Thoracic aorta (tissue), 2 donors: ENCODE data around the gene EIF4G3. TPM values are rescaled to one million over a fixed set of nuclear protein-coding genes. Genes with fewer than 3 reads are reported as not detected.

Source experiments
- ATAC-seq: fragments of 150-250 bp; one replicate; pipeline ENCODE4 v1.8.0; 2017; ENCODE audit warnings: low read depth; ENCODE audit not compliant: insufficient number of reproducible peaks, low FRiP score
- DNase-seq: peaks from one replicate; pipeline ENCODE4 v3.0.0-alpha.2; 2020; ENCODE audit warnings: low spot score
- H3K27ac ChIP-seq, 2 donors: fragments of 200-600 bp; sonication (generic); 1 replicate in 1 of 2; 2 replicates in 1 of 2; pipeline ENCODE4 v1.5.1; 2016; ENCODE audit warnings: mild to moderate bottlenecking in 2 of 2, moderate library complexity in 2 of 2
- H3K27me3 ChIP-seq: fragments of 200-600 bp; sonication (generic); replicated peaks from 2 replicates; pipeline ENCODE4 v1.6.0; 2016; ENCODE audit warnings: mild to moderate bottlenecking; ENCODE audit not compliant: insufficient read depth
- H3K36me3 ChIP-seq: fragments of 200-600 bp; sonication (generic); one replicate; pipeline ENCODE4 v1.5.1; 2016
- H3K4me1 ChIP-seq, 2 donors: fragments of 200-600 bp; sonication (generic); 1 replicate in 1 of 2; 2 replicates in 1 of 2; pipeline versions ENCODE4 v1.5.1 to v1.6.0; 2016; ENCODE audit warnings: low read depth in 2 of 2, mild to moderate bottlenecking in 1 of 2; ENCODE audit not compliant: control insufficient read depth in 1 of 2
- H3K4me3 ChIP-seq: fragments of 200-600 bp; sonication (generic); 2 replicates; pipeline ENCODE4 v1.5.1; 2016; ENCODE audit warnings: mild to moderate bottlenecking
- H3K9me3 ChIP-seq: fragments of 200-600 bp; sonication (generic); 2 replicates; pipeline ENCODE4 v1.5.1; 2016
- total RNA-seq, 2 donors: library from RNA; depleted of rRNA; stranded (reverse); fragments of >200 nt; gene quantifications; one replicate each; pipeline versions ENCODE4 v1.1.0 to v1.2.3, GENCODE V29; 2016
- TF ChIP-seq, protein P1 (sequence below): fragments of 200-600 bp; sonication (generic); IDR thresholded peaks from one replicate; pipeline ENCODE4 v1.5.1; 2019; ENCODE audit warnings: antibody characterized with exemption

Gene EIF4G3
- total RNA-seq, 2 donors from 2014 or later, result 43.1 to 54.0 TPM

DNA sequence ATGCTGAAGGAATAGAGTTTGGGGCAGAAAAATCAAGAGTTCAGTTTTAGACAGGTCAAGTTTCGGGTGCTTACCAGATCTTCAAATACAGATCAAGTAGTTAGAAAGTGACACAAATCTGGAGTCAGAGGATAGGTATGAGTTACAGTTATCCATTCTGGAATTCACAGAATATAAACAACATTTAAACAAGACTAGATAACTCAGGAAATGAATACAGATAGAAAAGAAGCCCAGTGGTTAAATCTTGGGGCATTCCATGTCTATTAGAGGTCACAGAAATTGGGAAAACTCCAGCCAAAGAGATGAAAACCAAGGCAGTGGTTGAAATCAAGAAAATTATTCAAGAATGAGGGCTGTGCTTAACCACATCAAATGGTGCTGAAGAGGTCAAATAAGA, 202.6 kb downstream of the EIF4G3 start:
- H3K36me3 ChIP-seq, result peaks cover 11% of the 10 kb centered on the region
- no peak for DNase-seq
- ATAC-seq, result no peak
- H3K9me3 ChIP-seq, result no peaks in the 10 kb centered on the region
- H3K4me3 ChIP-seq, result no peak overlapping the region
- TF ChIP-seq, protein P1, sequence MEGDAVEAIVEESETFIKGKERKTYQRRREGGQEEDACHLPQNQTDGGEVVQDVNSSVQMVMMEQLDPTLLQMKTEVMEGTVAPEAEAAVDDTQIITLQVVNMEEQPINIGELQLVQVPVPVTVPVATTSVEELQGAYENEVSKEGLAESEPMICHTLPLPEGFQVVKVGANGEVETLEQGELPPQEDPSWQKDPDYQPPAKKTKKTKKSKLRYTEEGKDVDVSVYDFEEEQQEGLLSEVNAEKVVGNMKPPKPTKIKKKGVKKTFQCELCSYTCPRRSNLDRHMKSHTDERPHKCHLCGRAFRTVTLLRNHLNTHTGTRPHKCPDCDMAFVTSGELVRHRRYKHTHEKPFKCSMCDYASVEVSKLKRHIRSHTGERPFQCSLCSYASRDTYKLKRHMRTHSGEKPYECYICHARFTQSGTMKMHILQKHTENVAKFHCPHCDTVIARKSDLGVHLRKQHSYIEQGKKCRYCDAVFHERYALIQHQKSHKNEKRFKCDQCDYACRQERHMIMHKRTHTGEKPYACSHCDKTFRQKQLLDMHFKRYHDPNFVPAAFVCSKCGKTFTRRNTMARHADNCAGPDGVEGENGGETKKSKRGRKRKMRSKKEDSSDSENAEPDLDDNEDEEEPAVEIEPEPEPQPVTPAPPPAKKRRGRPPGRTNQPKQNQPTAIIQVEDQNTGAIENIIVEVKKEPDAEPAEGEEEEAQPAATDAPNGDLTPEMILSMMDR, result no peak
- no peaks in the 10 kb centered on the region for H3K27me3 ChIP-seq
- H3K27ac ChIP-seq, result no peak overlapping the region
- no peaks in the 10 kb centered on the region for H3K4me1 ChIP-seq

DNA sequence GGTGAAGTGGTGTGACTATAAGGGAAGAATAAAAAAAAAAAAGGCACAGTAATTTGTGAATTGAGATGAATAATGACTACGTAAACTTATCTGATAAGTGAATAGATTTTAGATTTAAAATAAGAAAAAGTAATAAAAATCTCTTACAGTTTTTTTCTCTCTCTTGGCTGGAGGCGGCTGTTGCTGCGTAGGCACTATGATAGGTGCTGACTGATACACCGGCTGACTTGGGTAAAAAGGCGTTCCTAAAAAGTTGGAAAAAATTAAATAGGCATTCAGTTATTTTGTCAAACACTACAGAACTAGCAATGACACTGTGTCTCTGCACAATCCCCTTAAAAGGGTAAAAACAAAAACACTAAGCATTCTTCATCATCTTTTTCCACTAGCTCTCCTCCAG, 203.8 kb downstream of the EIF4G3 start:
- no peak for ATAC-seq
- Histone ChIP-seq H3K27ac (no peak overlapping the region), H3K4me1 (no peaks in the 10 kb centered on the region), H3K27me3 (no peaks in the 10 kb centered on the region), H3K36me3 (peaks cover 11% of the 10 kb centered on the region), H3K9me3 (no peaks in the 10 kb centered on the region), H3K4me3 (no peak overlapping the region)
- DNase-seq, result no peak
- TF ChIP-seq, protein P1, result no peak

DNA sequence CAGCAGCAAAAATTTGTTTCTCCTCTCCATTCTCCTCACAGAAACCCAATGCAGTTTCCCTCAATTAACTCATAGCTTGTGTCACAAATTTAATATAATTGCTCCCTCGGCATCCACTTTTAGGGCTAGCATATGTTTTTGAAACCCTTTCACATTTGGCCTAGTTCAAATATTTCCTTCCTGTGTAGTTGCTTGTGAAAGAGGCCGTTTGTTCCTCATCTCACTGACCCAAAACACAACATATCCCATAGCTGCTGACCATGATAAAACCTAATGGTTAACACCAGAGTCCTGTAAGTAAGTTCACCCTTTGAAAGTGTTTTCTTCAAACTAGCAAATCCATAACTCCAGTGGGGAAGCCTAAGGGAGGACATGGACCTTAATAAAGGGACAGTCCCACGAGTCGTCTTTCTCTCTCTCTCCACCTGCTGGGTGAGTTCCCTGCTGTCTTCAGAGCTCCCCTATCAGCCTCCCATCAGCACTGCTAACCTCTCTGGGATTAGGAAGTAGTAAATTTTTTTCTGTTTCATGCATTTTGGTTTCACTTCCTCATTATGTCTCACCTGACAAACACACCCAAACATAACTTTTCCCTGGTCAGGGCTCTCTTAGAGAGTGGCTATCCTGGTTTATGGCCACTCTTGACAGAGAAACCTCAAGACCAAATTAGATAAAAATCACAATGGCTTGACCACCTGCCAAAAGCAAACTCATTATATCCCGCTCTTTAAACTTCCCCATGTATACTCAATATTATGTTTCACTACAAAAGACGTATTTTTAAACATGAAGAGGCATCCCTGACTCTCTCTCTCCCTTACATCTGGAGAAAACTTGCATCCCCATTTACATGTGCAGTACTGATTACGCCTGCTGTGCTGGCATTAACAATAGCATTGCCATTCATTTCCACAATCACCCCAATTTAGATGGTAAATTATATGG, 211.9 kb downstream of the EIF4G3 start:
- H3K9me3 ChIP-seq, result no peaks in the 10 kb centered on the region
- H3K27ac ChIP-seq, result no peak overlapping the region
- no peak overlapping the region for H3K4me3 ChIP-seq
- TF ChIP-seq, protein P1, result no peak
- no peaks in the 10 kb centered on the region for H3K4me1 ChIP-seq
- H3K27me3 ChIP-seq, result no peaks in the 10 kb centered on the region
- no peak for DNase-seq
- no peak for ATAC-seq
- peaks cover 6% of the 10 kb centered on the region for H3K36me3 ChIP-seq

DNA sequence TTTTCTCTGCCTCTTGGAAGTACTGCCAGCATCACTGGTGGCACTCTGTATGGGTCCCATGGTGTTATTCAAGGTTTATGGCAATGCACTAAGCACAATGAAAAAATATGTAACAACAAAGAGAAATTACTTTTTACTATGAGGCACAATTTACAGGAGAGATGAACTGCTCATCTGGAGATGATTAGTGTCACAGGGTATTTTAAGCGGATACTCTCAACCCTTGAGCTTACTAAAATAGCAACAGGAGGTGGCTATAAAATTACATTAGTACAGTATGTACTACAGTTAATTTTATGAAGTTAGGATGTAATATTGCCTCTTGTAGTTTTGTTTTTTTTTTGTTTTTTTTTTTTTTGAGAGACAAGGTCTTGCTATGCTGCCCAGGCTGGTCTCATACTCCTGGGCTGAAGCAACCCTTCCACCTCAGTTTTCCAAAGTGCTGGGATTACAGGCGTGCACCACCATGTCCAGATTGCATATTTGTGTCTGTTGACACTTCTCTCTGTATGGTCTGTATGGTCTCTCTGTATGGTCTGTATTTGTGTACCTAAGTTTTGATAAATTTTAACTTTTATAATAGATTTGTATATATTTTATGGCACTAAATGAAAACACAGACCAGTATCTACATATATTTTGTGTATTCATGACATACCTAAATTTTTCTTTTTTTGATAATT, 214.0 kb downstream of the EIF4G3 start:
- no peaks in the 10 kb centered on the region for H3K36me3 ChIP-seq
- no peaks in the 10 kb centered on the region for H3K27me3 ChIP-seq
- DNase-seq (no peak), ATAC-seq (no peak)
- H3K4me1 ChIP-seq, result no peaks in the 10 kb centered on the region
- TF ChIP-seq, protein P1, result no peak
- no peak overlapping the region for H3K27ac ChIP-seq
- H3K9me3 ChIP-seq, result no peaks in the 10 kb centered on the region
- no peak overlapping the region for H3K4me3 ChIP-seq

DNA sequence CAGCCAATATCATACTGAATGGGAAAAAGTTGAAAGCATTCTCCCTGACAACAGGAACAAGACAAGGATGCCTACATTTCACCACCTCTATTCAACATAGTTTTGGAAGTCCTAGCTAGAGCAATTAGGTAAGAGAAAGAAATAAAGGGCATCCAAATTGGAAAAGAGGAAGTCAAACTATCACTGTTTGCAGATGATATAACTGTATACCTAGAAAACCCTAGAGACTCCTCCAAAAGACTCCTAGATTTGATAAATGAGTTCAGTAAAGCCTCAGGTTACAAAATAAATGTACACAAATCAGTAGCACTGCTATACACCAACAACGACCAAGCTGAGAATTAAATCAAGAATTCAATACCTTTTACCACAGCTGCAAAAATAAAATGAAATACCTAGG, 218.3 kb downstream of the EIF4G3 start:
- Histone ChIP-seq H3K4me3 (no peak overlapping the region), H3K27me3 (no peaks in the 10 kb centered on the region), H3K27ac (no peak overlapping the region), H3K36me3 (no peaks in the 10 kb centered on the region), H3K4me1 (no peaks in the 10 kb centered on the region), H3K9me3 (no peaks in the 10 kb centered on the region)
- DNase-seq (no peak), ATAC-seq (no peak)
- TF ChIP-seq, protein P1, result no peak
